HG03571 (cell line): ENCODE data around the gene RANBP10.
"Not testable (repeated sequence)": the region's sequence is repeated elsewhere in the genome, so short reads cannot be mapped to it uniquely, and the experiment has no call there.

ENCODE experiments used
- ATAC-seq: cut with Tn5 transposase; IDR thresholded peaks from one replicate; pipeline ENCODE4 v1.9.1; 2021; ENCODE audit not compliant: unreplicated experiment

Gene RANBP10

DNA sequence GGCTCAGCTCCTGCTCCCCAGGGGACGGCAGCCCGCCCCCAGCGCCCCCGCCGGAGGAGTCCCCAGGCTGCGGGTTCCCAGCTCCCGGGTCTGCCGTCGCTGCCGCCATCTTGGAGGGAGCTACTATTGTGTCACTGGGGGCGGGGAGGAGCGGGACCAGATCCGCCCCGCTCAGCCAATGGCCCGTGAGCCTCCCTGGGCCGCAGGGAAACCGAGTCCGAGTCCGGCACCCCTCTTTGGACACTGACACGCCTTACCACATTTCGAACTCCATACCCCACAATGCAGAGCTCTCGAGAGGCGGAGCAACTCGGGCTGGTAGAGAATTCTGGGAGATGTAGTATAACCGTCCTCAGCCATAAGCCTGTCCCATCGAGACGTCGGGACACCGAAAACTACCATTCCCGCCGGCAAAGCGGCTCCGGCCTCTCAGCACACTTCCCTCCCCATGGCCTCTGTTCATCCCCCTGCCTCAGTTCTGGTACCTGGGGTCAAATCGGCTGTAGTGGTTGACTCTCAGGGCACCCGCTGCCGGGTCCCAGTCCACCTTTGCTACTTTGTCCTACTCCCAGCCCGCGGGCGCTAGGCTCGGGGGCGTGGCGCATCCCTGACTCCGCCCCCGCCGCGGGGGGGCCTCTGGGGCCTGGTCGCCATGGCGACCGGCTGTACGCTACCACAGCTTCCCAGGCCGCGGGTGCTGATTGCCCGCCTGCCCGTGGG, at the start of gene RANBP10, which contains the start of gene TSNAXIP1:
Gene RANBP10, minus strand, starts transcription at position 133 of the 720 bp plus-strand sequence. Its CDS starts 24 bp downstream, at position 109.
Gene TSNAXIP1, plus strand, starts transcription at position 462 of the 720 bp plus-strand sequence. CDS start 261 bp downstream, outside the sequence.
- ATAC-seq, result peak; percentile 88

DNA sequence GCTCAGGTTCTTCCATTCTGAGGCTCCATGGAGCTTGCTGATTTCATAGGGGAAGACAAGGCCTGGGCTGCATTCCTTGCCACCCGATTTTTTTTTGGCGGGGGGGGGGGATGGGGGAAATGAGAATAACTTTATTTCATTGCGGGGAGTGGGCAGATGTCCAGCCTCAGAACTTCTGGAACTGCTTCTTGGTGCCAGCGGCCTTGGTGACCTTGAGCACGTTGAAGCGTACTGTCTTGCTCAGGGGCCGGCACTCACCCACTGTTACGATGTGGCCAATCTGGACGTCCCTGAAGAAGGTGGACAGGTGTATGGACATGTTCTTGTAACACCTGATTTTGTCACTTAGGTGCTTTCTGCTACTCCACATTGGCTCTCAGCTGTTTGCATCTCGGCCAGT, 49.4 kb upstream of the RANBP10 start:
- ATAC-seq, result no peak

DNA sequence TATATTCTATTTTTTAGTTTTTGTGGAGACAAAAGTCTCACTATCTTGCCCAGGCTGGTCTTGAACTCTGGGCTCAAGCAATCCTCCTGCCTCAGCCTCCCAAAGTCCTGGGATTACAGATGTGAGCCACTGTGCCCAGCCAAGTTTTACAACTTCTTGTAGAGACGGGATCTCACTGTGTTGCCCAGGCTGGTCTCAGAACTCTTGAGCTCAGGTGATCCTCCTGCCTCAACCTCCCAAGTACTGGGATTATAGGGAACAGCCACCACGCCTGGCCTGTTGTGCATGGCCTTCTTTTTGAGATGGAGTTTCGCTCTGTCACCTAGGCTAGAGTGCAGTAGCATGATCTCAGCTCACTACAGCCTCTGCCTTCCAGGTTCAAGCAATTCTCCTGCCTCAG, 47.3 kb upstream of the RANBP10 start:
- no peak for ATAC-seq

DNA sequence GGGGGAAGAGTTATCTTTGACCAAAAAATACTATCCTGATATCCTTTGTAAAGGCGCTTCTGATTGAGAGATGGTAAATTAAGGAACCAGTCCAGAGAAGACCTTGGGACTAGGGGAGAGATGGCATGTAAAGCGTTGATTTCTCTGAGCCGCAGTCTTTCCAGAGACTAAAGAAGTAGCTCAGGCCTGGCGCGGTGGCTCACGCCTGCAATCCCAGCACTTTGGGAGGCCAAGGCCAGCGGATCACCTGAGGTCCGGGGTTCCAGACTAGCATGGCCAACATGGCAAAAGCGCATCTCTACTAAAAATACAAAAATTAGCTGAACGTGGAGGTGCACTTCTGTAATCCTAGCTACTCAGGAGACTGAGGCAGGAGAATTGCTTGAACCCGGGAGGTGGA, 41.8 kb upstream of the RANBP10 start:
- ATAC-seq, result no peak

DNA sequence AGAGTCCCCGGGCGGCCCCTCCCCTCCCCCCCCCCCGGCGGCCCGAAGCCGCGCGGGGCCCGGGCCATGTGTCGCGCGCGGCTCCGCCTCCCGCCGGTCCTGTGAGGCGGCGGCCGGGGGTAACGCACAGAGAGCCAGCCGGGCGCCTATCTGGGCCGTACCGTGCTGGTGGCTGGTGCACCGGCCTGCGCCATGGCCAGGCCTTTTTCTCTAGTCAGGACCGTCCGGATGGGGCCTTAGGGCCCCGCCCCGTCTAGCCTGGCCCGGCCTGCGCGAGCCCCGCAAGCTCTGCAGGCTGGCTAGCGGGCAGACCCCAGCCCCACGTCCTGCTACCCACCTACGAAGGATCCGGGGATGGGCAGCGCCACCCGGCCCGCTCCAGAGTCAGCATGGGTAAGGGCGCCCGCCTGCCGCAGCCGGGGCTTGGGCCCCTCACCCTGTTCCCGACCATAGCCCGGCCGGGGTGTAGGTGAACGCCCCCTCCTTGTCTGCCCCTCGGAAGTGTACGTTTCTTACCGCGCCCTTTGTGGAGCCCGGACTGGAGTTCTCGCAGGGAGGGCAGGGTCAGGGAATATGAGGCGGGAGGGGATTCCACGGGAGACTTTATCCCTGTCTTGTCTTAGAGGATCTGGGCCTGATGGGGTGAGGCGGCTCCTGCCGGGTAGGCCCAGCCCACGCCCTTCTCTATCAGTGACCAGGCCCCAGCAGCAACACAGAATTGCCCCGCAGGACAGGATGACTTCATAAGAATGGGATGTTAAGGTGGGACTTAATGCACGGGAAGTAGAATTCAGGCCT, 40.9 kb upstream of the RANBP10 start, which contains the start of gene CENPT:
Gene CENPT, minus strand, starts transcription at position 630 of the 798 bp plus-strand sequence. CDS start 13,834 bp downstream, outside the sequence.
- peak; percentile 25 for ATAC-seq

DNA sequence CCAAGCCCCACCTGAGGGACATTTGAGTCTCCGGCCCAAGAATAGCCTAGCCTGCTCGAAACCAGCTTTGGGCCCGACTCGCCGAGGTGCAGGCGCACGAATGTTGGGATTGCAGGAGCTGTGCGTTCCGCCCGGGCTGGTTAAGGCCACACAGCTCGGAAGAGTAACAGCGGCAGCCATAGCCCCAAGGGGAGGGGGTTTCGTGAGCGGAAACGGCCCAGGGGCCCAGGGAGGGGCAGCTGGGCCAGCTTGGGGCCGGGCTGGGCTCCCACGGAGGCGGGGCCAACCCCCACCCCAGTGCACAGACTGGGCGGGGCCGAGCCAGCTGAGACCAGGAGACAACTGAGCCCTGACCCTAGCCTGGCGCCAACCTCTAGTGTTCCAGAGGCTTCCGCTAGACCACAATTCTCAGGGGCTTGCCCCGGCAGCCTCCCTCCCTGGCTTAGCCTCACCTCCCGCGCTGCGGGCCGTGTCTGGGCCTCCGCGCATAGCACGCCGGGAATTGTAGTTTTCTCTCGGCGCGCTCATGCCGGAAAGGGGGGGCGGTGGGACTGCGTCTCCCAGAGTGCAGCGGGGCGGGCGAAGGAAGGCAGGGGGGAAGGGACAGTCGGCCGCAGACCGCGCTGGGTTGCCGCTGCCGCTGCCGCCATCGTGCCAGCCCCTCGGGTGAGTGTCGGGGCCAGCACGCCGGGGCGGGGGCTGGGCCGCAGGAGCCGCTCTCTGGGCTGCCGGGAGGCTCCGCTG, 40.1 kb upstream of the RANBP10 start, which contains the start of gene NUTF2:
Gene NUTF2, plus strand, starts transcription at position 614 of the 744 bp plus-strand sequence. CDS start 18,198 bp downstream, outside the sequence.
- ATAC-seq, result peak; percentile 54

DNA sequence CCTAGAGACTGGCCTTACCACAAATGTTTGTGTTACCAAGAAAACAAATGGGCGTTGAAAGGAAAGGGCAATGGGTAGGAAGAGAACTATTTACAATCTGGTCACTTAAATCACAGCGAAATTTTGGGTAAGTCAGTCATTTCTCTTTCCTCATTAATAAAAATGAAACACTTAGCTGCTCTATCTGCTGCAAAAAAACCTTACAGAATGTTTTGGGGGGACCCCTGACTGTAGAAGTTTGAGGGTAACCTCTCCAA, 39.6 kb upstream of the RANBP10 start:
- ATAC-seq, result no peak

DNA sequence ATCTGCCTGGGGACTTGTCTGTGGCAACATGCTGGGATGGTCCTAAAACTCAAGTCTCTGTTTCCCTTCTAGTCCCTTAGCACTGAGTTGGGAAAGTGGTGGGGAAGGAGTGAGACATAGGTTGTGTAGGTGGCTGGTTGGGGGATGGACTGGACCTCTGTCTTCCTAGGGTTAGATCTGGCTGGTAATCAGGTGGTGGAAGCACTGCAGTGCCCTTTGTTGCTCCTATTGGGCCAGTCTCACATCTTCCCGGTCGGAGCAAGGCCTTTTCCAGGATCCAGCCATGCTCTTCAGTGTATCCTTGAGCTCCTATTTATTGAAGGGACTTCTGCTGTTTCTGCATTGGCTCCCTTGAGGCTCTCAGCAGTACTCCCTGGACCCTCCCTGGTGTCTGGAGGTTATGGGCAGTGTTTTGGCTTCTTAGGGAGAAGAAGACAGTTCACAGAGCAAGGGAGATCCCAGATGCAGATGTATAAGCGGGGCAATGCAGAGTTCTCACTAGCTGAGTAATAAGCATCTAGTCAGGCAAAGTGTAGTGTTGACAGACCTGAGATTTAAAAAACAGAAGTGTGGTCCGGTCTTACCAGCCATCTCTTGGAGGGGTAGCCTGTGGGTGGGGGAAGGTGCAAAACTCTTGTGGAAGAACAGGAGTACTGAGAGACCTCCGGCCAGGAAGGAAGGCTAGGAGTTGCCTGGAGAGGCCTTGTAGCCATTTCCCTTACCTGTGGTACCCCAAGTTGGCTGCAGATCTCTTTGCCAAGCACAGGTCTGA, 39.1 kb upstream of the RANBP10 start:
- no peak for ATAC-seq

DNA sequence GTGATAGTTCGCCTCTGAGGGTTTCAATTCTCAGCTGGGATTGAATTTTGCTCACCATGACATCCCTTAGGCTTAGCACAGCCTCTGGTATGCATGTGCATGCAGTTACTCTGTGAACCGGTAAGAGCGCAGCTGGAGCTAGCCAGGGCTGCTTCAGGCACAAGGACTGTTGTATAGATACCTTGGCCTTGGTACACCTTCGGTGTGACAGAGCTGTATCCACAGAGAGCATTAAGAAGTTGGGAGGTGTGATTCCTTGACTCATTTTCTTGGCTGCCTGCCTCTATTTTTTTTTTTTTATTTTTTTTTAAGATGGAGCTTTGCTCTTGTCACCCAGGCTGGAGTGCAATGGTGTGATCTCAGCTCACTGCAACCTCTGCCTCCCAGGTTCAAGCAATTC, 38.1 kb upstream of the RANBP10 start:
- ATAC-seq, result no peak

DNA sequence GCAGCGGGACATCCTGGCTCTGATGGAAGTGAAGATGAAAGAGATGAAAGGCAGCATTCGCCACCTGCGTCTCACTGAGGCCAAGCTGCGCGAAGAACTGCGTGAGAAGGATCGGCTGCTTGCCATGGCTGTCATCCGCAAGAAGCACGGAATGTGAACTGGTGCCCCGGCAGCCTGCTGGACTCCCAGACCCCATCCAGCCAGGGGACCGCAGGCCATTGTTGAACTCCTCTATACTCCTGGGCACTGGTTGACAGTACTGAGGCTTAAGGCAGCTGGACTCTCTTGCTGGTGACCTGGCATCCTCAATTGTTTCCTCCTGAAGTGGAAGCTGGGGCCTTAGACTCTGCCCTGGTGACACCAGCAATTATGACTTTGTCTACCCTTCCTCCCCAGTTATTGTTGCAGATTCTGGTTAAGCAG, 37.0 kb upstream of the RANBP10 start:
- ATAC-seq, result no peak

DNA sequence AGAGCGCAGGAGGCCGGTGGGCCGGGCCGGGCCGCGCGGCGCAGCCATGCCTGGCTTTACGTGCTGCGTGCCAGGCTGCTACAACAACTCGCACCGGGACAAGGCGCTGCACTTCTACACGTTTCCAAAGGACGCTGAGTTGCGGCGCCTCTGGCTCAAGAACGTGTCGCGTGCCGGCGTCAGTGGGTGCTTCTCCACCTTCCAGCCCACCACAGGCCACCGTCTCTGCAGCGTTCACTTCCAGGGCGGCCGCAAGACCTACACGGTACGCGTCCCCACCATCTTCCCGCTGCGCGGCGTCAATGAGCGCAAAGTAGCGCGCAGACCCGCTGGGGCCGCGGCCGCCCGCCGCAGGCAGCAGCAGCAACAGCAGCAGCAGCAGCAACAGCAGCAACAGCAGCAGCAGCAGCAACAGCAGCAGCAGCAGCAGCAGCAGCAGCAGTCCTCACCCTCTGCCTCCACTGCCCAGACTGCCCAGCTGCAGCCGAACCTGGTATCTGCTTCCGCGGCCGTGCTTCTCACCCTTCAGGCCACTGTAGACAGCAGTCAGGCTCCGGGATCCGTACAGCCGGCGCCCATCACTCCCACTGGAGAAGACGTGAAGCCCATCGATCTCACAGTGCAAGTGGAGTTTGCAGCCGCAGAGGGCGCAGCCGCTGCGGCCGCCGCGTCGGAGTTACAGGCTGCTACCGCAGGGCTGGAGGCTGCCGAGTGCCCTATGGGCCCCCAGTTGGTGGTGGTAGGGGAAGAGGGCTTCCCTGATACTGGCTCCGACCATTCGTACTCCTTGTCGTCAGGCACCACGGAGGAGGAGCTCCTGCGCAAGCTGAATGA, 36.4 kb upstream of the RANBP10 start:
- ATAC-seq, result peak; percentile 5

DNA sequence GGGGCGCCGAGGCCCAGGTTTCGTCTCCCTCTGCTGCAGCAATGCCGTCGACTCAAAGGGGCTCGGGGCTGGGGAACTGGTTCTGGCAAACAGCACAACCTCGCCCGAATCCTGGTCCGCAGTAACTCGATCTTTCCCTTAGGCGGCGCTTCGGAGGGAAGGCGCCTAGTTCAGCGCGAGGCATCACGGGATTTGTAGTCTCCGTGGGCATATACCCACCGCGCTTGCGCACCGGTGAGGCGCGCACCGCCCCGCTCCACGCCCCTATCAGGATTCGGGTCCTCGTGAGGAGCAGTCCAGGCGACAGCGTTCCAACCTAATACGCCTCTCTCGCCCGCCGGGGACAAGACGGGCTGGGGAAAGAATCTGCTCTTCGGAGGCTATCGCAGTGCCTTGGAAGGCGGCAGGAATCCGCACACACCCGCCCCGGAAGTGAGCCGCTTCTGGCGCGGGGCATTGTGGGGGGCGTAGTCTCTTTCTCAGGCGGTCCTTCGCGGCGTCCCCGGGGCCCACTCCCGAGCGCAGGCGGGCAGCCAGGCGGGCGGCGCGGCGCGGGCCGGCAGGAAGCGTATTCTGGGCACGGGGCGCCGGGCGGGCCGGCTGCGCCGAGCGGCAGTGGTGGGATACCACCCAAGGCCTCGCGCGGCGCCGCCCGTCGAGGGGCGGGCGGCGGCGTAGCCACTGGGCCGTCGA, 35.6 kb upstream of the RANBP10 start, which contains the start of gene THAP11:
Gene THAP11, plus strand, starts transcription at position 505 of the 693 bp plus-strand sequence. CDS start 235 bp downstream, outside the sequence.
- peak; percentile 38 for ATAC-seq

DNA sequence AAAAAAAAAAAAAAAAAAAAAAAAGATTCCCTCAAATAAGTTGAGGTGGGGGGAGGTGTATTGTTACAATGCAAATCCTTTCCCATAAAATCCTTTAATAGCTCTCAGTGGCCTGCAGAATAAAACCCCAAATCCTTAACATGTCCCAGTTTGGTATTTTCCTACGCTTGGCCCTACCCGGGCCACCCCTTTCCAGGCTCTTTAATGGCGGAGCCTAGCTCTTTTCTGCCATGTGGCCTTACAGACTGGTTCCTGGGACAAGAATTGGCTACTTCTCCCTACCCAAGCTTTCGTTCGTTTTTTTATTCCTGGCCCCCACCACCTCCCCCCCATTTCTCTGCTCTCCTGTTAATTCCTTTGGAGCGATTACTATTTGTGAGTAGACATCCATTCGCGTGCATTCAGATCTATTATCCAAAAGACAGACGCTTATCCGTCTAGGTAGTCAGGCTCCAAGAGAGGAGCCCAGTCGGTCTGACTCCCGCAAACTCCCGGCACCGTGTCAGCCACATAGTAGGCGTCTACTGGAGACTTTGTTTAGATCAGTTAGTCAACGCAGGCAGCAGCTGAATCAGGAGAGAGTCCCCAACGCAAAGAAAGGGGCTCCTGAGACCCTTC, 34.9 kb upstream of the RANBP10 start:
- no peak for ATAC-seq

DNA sequence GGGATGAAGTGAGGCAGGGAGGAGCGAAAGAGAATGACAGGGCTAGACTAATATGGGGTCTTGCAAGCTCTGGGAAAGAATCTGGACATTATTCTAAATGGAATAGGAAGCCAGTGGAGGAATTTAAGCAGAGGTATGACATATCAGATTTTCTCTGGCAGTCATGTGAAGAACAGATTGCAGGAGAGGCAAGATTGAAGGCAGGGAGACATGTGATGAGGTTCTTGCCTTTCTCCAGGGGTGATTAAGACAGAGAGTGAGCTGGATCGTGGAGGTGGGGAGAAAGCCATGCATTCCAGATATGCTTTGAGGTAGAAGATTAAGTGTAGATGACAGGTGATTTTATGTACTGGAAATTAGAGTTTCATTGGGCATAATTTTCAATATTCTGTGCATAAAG, 31.5 kb upstream of the RANBP10 start:
- no peak for ATAC-seq

DNA sequence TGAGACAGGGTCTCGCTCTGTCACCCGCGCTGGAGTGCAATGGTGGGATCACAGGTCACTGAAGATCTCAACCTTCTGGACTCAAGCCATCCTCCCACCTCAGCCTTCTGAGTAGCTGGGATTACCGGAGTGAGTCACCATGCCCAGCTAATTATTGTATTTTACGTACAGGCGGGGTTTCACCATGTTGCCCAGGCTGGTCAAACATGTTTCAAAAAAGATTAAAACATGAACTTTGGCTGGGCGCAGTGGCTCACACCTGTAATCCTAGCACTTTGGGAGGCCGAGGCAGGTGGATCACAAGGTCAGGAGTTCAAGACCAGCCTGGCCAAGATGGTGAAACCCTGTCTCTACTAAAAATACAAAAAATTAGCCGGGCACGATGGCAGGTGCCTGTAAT, 30.8 kb upstream of the RANBP10 start:
- ATAC-seq, result not testable (repeated sequence)

DNA sequence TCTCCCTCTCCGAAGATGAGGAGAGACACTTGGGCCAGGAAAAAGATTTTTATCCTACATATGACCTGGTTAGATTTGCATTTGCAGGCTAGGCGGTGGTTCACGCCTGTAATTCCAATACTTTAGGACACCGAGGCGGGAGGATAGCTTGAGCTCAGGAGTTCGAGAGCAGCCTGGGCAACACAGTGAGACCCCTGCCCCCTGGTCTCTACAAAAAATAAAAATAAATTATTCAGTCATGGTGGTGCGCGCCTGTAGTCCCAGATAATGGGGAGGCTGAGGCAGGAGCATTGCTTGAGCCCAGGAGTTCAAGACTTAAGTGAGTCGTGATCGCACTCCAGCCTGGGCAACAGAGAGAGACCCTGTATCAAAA, 27.9 kb upstream of the RANBP10 start:
- no peak for ATAC-seq

DNA sequence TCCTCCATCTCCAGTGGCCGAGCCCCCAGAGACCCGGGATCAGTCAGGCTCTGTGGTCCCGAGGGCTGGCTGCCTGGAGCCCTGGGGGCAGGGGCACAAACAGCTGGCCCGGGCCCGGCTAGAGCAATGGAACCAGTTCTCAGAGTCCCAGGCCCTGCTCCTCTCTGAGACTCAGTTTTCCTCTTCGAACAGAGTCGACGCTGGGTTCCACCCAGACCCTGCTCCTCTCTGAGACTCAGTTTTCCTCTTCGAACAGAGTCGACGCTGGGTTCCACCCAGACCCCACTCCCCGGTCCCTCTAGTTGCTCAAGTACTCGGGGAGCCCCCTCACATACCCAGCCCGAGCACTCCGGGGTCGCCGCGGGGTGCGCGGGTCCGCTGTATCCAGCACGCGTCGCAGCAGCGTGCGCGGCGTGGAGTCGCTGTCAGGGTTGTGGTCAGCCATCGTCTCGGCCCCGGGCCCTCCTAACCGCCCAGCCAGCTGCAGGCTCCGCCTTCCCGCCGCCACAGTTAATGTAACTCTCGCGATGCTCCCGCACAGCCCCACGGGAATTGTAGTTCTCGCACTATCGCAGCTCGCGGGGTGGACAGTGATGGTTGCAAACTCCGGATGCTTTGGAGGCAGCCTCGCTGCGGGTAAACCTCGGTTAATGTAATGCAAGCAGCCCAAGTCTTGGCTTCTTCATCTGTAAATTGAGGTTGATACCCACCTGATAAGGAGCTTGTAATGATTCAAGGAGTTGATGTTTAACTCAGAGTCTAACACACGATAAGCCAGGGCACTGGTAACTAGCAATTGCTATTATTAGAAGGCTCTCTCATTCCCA, 27.3 kb upstream of the RANBP10 start:
- ATAC-seq, result peak; percentile 98

DNA sequence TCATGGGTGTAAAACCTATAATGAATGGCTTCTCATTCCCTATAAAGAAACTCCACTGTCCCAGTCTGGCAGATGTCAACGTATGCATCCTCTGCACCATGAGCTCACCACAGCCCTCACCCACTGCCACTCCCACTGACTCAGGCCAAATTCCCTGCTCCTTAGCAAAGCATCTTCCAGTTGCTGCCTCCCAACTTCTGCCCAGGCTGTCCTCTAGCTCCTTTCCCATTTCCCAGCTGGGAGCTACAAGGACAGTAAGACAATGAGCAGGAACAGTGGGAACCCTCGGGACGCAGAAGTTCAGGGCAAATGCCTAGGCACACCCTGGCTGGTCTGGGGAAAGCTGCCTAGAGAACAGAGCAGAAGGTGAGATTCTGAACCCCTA, 26.7 kb upstream of the RANBP10 start:
- no peak for ATAC-seq
